ENCODE measurements around the gene ASB3.

The ASB3 gene

GRCh38 chr2:53636596-53636995 is 150.2 kb downstream of the ASB3 start:
- H3K36me3 ChIP-seq (ENCODE audit: control insufficient read depth in 5 of 5, insufficient read depth in 5 of 5, low read length in 5 of 5), result no peaks in the 10 kb centered on the region
- no peak overlapping the region for H3K9ac ChIP-seq (ENCODE audit: low read length in 5 of 5)
- no peak overlapping the region for H3K4me3 ChIP-seq (ENCODE audit: low read depth in 1 of 5, low read length in 5 of 5)
- no peaks in the 10 kb centered on the region for H3K27me3 ChIP-seq (ENCODE audit: control insufficient read depth in 5 of 5, insufficient read depth in 4 of 5, low read length in 5 of 5)
- no peak overlapping the region for H3K27ac ChIP-seq (ENCODE audit: low read depth, low read length)
- no peaks in the 10 kb centered on the region for H3K9me3 ChIP-seq (ENCODE audit: control insufficient read depth in 5 of 5, low read length in 5 of 5)
- no peaks in the 10 kb centered on the region for H3K4me1 ChIP-seq (ENCODE audit: control insufficient read depth in 5 of 5, insufficient read depth in 5 of 5, low read length in 5 of 5)

- Histone ChIP-seq H3K27ac (ENCODE audit: low read depth, low read length) (no peak overlapping the region), H3K4me1 (ENCODE audit: control insufficient read depth in 5 of 5, insufficient read depth in 5 of 5, low read length in 5 of 5) (no peaks in the 10 kb centered on the region), H3K9ac (ENCODE audit: low read length in 5 of 5) (no peak overlapping the region), H3K27me3 (ENCODE audit: control insufficient read depth in 5 of 5, insufficient read depth in 4 of 5, low read length in 5 of 5) (no peaks in the 10 kb centered on the region), H3K9me3 (ENCODE audit: control insufficient read depth in 5 of 5, low read length in 5 of 5) (no peaks in the 10 kb centered on the region), H3K4me3 (ENCODE audit: low read depth in 1 of 5, low read length in 5 of 5) (no peak overlapping the region), H3K36me3 (ENCODE audit: control insufficient read depth in 5 of 5, insufficient read depth in 5 of 5, low read length in 5 of 5) (no peaks in the 10 kb centered on the region)
Measured at GRCh38 chr2:53636109-53636508, 150.6 kb downstream of the ASB3 start.

GRCh38 chr2:53635694-53636093 is 151.1 kb downstream of the ASB3 start:
- H3K9ac ChIP-seq (ENCODE audit: low read length in 5 of 5), result no peak overlapping the region
- no peak overlapping the region for H3K4me3 ChIP-seq (ENCODE audit: low read depth in 1 of 5, low read length in 5 of 5)
- H3K27ac ChIP-seq (ENCODE audit: low read depth, low read length), result no peak overlapping the region
- H3K27me3 ChIP-seq (ENCODE audit: control insufficient read depth in 5 of 5, insufficient read depth in 4 of 5, low read length in 5 of 5), result no peaks in the 10 kb centered on the region
- no peaks in the 10 kb centered on the region for H3K4me1 ChIP-seq (ENCODE audit: control insufficient read depth in 5 of 5, insufficient read depth in 5 of 5, low read length in 5 of 5)
- H3K9me3 ChIP-seq (ENCODE audit: control insufficient read depth in 5 of 5, low read length in 5 of 5), result no peaks in the 10 kb centered on the region
- no peaks in the 10 kb centered on the region for H3K36me3 ChIP-seq (ENCODE audit: control insufficient read depth in 5 of 5, insufficient read depth in 5 of 5, low read length in 5 of 5)

- Histone ChIP-seq H3K27me3 (ENCODE audit: control insufficient read depth in 5 of 5, insufficient read depth in 4 of 5, low read length in 5 of 5) (no peaks in the 10 kb centered on the region), H3K27ac (ENCODE audit: low read depth, low read length) (no peak overlapping the region)
Measured at GRCh38 chr2:53633441-53633840, 153.3 kb downstream of the ASB3 start.

GRCh38 chr2:53632714-53633113 is 154.0 kb downstream of the ASB3 start:
- no peak overlapping the region for H3K27ac ChIP-seq (ENCODE audit: low read depth, low read length)
- no peak overlapping the region for H3K4me3 ChIP-seq (ENCODE audit: low read depth in 1 of 5, low read length in 5 of 5)
- no peak overlapping the region for H3K9ac ChIP-seq (ENCODE audit: low read length in 5 of 5)
- H3K36me3 ChIP-seq (ENCODE audit: control insufficient read depth in 5 of 5, insufficient read depth in 5 of 5, low read length in 5 of 5), result no peaks in the 10 kb centered on the region
- H3K9me3 ChIP-seq (ENCODE audit: control insufficient read depth in 5 of 5, low read length in 5 of 5), result no peaks in the 10 kb centered on the region
- H3K4me1 ChIP-seq (ENCODE audit: control insufficient read depth in 5 of 5, insufficient read depth in 5 of 5, low read length in 5 of 5), result no peaks in the 10 kb centered on the region
- H3K27me3 ChIP-seq (ENCODE audit: control insufficient read depth in 5 of 5, insufficient read depth in 4 of 5, low read length in 5 of 5), result no peaks in the 10 kb centered on the region

More at GRCh38 chr2:53633441-53633840, 153.3 kb downstream of the ASB3 start:
- Histone ChIP-seq H3K36me3 (ENCODE audit: control insufficient read depth in 5 of 5, insufficient read depth in 5 of 5, low read length in 5 of 5) (no peaks in the 10 kb centered on the region), H3K9ac (ENCODE audit: low read length in 5 of 5) (no peak overlapping the region), H3K4me1 (ENCODE audit: control insufficient read depth in 5 of 5, insufficient read depth in 5 of 5, low read length in 5 of 5) (no peaks in the 10 kb centered on the region), H3K4me3 (ENCODE audit: low read depth in 1 of 5, low read length in 5 of 5) (no peak overlapping the region), H3K9me3 (ENCODE audit: control insufficient read depth in 5 of 5, low read length in 5 of 5) (no peaks in the 10 kb centered on the region)

GRCh38 chr2:53632126-53632460 is 154.7 kb downstream of the ASB3 start:
- H3K9me3 ChIP-seq (ENCODE audit: control insufficient read depth in 5 of 5, low read length in 5 of 5), result no peaks in the 10 kb centered on the region
- no peaks in the 10 kb centered on the region for H3K4me1 ChIP-seq (ENCODE audit: control insufficient read depth in 5 of 5, insufficient read depth in 5 of 5, low read length in 5 of 5)
- no peaks in the 10 kb centered on the region for H3K27me3 ChIP-seq (ENCODE audit: control insufficient read depth in 5 of 5, insufficient read depth in 4 of 5, low read length in 5 of 5)
- H3K9ac ChIP-seq (ENCODE audit: low read length in 5 of 5), result no peak overlapping the region
- no peak overlapping the region for H3K27ac ChIP-seq (ENCODE audit: low read depth, low read length)
- no peaks in the 10 kb centered on the region for H3K36me3 ChIP-seq (ENCODE audit: control insufficient read depth in 5 of 5, insufficient read depth in 5 of 5, low read length in 5 of 5)
- no peak overlapping the region for H3K4me3 ChIP-seq (ENCODE audit: low read depth in 1 of 5, low read length in 5 of 5)

- no peak overlapping the region for H3K4me3 ChIP-seq (ENCODE audit: low read depth in 1 of 5, low read length in 5 of 5)
- H3K4me1 ChIP-seq (ENCODE audit: control insufficient read depth in 5 of 5, insufficient read depth in 5 of 5, low read length in 5 of 5), result no peaks in the 10 kb centered on the region
- H3K9me3 ChIP-seq (ENCODE audit: control insufficient read depth in 5 of 5, low read length in 5 of 5), result no peaks in the 10 kb centered on the region
- H3K9ac ChIP-seq (ENCODE audit: low read length in 5 of 5), result no peak overlapping the region
- H3K27me3 ChIP-seq (ENCODE audit: control insufficient read depth in 5 of 5, insufficient read depth in 4 of 5, low read length in 5 of 5), result no peaks in the 10 kb centered on the region
- no peak overlapping the region for H3K27ac ChIP-seq (ENCODE audit: low read depth, low read length)
- H3K36me3 ChIP-seq (ENCODE audit: control insufficient read depth in 5 of 5, insufficient read depth in 5 of 5, low read length in 5 of 5), result no peaks in the 10 kb centered on the region
Measured at GRCh38 chr2:53631313-53632125, 155.2 kb downstream of the ASB3 start.

- no peak overlapping the region for H3K27ac ChIP-seq (ENCODE audit: low read depth, low read length)
- H3K36me3 ChIP-seq (ENCODE audit: control insufficient read depth in 5 of 5, insufficient read depth in 5 of 5, low read length in 5 of 5), result no peaks in the 10 kb centered on the region
- no peak overlapping the region for H3K4me3 ChIP-seq (ENCODE audit: low read depth in 1 of 5, low read length in 5 of 5)
- no peaks in the 10 kb centered on the region for H3K4me1 ChIP-seq (ENCODE audit: control insufficient read depth in 5 of 5, insufficient read depth in 5 of 5, low read length in 5 of 5)
- H3K9me3 ChIP-seq (ENCODE audit: control insufficient read depth in 5 of 5, low read length in 5 of 5), result no peaks in the 10 kb centered on the region
- H3K9ac ChIP-seq (ENCODE audit: low read length in 5 of 5), result no peak overlapping the region
- H3K27me3 ChIP-seq (ENCODE audit: control insufficient read depth in 5 of 5, insufficient read depth in 4 of 5, low read length in 5 of 5), result no peaks in the 10 kb centered on the region
Measured at GRCh38 chr2:53630026-53630606, 156.6 kb downstream of the ASB3 start.

- Histone ChIP-seq H3K9ac (ENCODE audit: low read length in 5 of 5) (no peak overlapping the region), H3K4me3 (ENCODE audit: low read depth in 1 of 5, low read length in 5 of 5) (no peak overlapping the region), H3K36me3 (ENCODE audit: control insufficient read depth in 5 of 5, insufficient read depth in 5 of 5, low read length in 5 of 5) (no peaks in the 10 kb centered on the region), H3K27ac (ENCODE audit: low read depth, low read length) (no peak overlapping the region), H3K27me3 (ENCODE audit: control insufficient read depth in 5 of 5, insufficient read depth in 4 of 5, low read length in 5 of 5) (no peaks in the 10 kb centered on the region), H3K9me3 (ENCODE audit: control insufficient read depth in 5 of 5, low read length in 5 of 5) (peaks cover 0 to 3% (median 0%) of the 10 kb centered on the region in 5 donors), H3K4me1 (ENCODE audit: control insufficient read depth in 5 of 5, insufficient read depth in 5 of 5, low read length in 5 of 5) (no peaks in the 10 kb centered on the region)
Measured at GRCh38 chr2:53629501-53629900, 157.3 kb downstream of the ASB3 start.

- no peaks in the 10 kb centered on the region for H3K36me3 ChIP-seq (ENCODE audit: control insufficient read depth in 5 of 5, insufficient read depth in 5 of 5, low read length in 5 of 5)
- H3K9ac ChIP-seq (ENCODE audit: low read length in 5 of 5), result no peak overlapping the region
- no peaks in the 10 kb centered on the region for H3K27me3 ChIP-seq (ENCODE audit: control insufficient read depth in 5 of 5, insufficient read depth in 4 of 5, low read length in 5 of 5)
- H3K4me3 ChIP-seq (ENCODE audit: low read depth in 1 of 5, low read length in 5 of 5), result no peak overlapping the region
- H3K4me1 ChIP-seq (ENCODE audit: control insufficient read depth in 5 of 5, insufficient read depth in 5 of 5, low read length in 5 of 5), result no peaks in the 10 kb centered on the region
- no peak overlapping the region for H3K27ac ChIP-seq (ENCODE audit: low read depth, low read length)
- H3K9me3 ChIP-seq (ENCODE audit: control insufficient read depth in 5 of 5, low read length in 5 of 5), result peaks cover 0 to 3% (median 0%) of the 10 kb centered on the region in 5 donors
Measured at GRCh38 chr2:53629001-53629400, 157.8 kb downstream of the ASB3 start.

All from subcutaneous abdominal adipose tissue (tissue), 5 donors.